ENCODE measurements around the gene PDZD2.
"Not testable (repeated sequence)": the region's sequence is repeated elsewhere in the genome, so short reads cannot be mapped to it uniquely, and the experiment has no call there.

Gene PDZD2

GRCh38 chr5:32040181-32040695, 401.3 kb downstream of the PDZD2 start:
- not testable (repeated sequence) for DNase-seq (ENCODE audit: low read depth in 2 of 2)

GRCh38 chr5:32042551-32042961, 403.6 kb downstream of the PDZD2 start:
- DNase-seq (ENCODE audit: low read depth in 2 of 2), result no peak

DNA sequence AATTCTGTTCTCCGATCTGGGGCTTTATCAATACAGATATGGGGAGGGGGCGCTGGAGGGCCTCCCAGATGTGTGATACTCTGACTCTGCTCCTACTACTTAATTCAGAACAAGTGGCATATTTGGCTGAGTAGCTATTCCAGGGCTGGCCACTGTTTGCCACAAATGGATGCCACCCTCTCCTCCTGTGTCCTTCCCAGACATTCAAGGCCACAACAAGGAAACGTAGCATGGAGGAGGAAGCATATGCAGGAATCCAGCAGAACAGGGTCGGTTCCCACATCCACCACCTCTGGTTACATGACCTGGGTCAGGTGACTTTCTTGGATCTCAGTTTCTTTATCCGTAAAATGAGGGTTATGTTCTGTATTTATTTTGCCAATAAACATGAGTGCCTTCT, 404.2 kb downstream of the PDZD2 start:
- DNase-seq (ENCODE audit: low read depth in 2 of 2), result no peak

- no peak for DNase-seq (ENCODE audit: low read depth in 2 of 2)
These were observed 405.5 kb downstream of the PDZD2 start for GRCh38 chr5:32044434-32044833.

DNA sequence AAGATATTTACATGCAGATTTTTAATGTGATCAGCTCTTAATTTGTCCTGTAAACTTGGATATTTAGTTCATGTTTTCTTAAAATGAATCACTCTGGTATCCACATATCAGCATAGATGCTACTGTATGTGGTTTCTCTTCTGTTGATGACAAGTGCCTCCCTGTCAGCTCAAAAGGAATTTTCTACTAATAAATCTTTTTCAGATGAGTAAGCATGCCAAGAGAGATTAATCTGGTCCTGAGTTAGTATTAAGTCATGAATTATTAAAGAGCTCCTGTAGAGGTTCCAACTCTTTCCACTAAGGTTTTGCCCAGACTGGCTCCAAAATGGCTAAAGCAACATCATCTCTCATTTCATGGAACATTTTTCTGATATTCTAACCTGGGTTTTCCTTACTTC, 406.0 kb downstream of the PDZD2 start:
- DNase-seq (ENCODE audit: low read depth in 2 of 2), result no peak

DNA sequence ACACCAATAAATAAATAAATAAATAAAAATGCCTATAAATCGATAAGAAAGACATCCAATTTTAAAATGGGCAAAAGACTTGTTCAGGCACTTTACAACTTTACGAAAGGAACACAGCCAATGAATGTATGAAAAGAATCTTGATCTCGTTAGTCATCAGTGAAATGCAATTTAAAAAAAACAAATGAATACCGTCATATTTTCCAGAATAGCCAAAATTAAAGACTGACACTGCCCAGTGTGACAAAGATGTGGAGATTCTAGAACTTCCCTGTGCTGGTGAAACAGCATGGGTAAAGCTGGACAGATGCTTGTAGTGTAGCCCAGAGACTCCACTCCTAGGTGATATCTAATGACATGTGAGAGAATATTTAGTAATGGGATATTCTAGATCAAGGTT, 408.1 kb downstream of the PDZD2 start:
- DNase-seq (ENCODE audit: low read depth in 2 of 2), result no peak

GRCh38 chr5:32051796-32052195, 412.9 kb downstream of the PDZD2 start:
- no peak for DNase-seq (ENCODE audit: low read depth in 2 of 2)

DNA sequence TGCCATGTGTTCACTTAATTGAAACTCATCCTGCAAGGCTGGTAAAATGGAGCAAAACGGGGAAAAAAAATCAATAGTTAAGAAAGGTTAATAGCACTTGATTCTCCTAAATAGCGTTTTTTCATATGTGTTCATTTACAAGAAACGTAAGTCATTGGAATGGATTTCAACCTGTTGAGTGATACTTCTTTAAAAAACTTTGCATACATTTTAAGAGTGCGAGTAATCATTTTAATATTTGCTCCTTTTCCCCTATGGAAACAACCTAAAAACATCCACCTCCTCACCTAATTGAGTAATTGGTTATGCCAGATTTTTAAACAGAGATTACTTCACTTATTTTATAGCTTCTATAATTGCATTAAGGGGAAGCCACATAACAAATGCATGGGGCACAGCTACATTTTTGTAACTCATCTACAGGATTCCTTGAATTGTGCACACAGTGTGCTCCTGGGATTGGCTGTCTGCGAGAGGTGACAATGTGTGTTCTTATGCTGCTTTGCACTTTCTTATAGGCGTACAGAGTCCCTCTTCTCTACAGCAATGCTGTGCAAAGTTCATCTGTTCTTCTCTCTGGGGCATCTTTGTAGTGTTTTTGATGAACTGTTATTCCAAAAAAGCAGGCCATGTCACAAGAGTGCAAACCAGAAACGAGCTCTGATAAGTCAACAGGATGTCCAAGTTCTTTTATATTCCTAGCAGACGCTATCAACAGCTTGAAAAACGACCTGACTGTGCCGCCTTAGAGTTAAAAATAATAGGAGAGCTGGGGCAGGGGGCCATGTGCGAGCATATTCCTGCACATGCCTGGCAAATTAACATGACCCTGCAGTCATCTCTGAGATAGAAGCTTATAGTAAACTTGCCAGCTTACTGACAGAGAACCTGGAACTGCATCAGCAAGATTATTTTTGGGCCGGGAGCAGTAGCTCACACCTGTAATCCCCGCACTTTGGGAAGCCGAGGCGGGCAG, 417.2 kb downstream of the PDZD2 start:
- no peak for DNase-seq (ENCODE audit: low read depth in 2 of 2)

DNA sequence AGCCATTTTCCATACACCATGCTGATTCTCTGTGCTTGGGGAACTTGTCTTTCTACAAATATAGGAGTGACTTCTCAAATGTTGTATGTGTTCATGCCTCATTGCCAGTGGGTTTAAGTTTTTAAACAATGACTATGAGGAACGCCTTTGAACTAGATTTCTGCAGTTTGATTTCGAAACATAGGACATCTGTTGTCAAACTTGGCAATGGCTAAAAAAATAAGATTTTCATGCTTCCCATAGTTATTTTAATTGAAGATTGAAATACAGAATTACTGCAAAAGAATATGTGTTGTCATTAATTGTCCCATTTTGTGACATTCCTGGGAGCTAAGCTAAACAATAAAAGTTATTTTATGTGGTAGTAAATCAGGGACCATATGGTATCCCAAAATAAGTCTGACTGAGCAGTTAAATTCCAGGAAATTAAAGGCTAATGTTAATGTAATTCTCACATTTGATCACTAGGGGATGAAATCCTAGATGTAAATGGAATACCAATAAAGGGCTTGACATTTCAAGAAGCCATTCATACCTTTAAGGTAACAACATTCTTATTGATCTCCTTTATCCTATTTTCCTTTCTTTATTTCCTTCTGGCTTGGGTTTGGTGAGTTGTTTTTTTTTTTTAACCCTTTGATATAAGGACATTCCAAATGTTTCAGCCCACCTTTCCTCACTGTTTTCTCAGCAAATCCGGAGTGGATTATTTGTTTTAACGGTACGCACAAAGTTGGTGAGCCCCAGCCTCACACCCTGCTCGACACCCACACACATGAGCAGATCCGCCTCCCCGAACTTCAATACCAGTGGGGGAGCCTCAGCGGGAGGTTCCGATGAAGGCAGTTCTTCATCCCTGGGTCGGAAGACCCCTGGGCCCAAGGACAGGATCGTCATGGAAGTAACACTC, 418.5 kb downstream of the PDZD2 start:
- DNase-seq (ENCODE audit: low read depth in 2 of 2), result no peak

- no peak for DNase-seq (ENCODE audit: low read depth in 2 of 2)
These were observed 419.2 kb downstream of the PDZD2 start for GRCh38 chr5:32058101-32058500.

- DNase-seq (ENCODE audit: low read depth in 2 of 2), result no peak
These were observed 420.1 kb downstream of the PDZD2 start for GRCh38 chr5:32058997-32059396.

- no peak for DNase-seq (ENCODE audit: low read depth in 2 of 2)
These were observed 421.0 kb downstream of the PDZD2 start for GRCh38 chr5:32059761-32060530.

GRCh38 chr5:32061236-32061635, 422.3 kb downstream of the PDZD2 start:
- DNase-seq (ENCODE audit: low read depth in 2 of 2), result no peak

GRCh38 chr5:32066448-32066847, 427.5 kb downstream of the PDZD2 start:
- no peak for DNase-seq (ENCODE audit: low read depth in 2 of 2)

- no peak for DNase-seq (ENCODE audit: low read depth in 2 of 2)
These were observed 429.0 kb downstream of the PDZD2 start for GRCh38 chr5:32067774-32068470.

GRCh38 chr5:32068561-32068960, 429.6 kb downstream of the PDZD2 start:
- DNase-seq (ENCODE audit: low read depth in 2 of 2), result no peak

DNA sequence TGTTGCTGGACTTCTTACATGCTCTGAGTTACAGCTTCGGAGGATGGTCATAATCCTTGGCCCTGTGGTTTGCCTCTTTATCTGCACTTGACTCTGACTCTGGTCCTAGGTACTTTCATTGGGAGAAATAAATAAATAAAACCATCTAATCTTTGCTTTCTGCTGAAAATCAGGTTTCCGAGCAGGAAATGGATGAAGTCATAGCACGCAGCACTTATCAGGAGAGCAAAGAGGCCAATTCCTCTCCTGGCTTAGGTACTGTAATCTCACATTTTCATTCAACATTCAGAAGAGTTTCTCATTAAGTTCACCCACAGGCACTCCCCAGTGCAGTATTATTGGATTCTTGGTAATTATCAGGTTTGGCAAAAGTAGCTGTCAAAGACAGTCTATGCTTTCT, 430.5 kb downstream of the PDZD2 start:
- DNase-seq (ENCODE audit: low read depth in 2 of 2), result no peak

GRCh38 chr5:32071351-32071944, 432.5 kb downstream of the PDZD2 start:
- no peak for DNase-seq (ENCODE audit: low read depth in 2 of 2)

- no peak for DNase-seq (ENCODE audit: low read depth in 2 of 2)
These were observed 433.1 kb downstream of the PDZD2 start for GRCh38 chr5:32072054-32072453.

DNA sequence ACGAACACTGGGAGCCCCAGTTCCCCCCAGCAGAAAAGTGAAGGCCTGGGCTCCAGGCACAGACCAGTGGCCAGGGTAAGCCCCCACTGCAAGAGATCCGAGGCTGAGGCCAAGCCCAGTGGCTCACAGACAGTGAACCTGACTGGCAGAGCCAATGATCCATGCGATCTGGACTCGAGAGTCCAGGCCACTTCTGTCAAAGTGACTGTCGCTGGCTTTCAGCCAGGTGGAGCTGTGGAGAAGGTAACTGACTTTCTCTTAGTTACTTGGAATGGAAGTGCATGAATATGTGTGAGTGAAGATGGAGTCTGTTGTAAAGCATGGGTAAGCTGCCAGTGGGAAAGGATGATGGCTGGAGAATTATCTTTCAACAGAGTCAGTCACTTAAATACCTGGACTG, 435.5 kb downstream of the PDZD2 start:
- DNase-seq (ENCODE audit: low read depth in 2 of 2), result no peak
